Esophagus squamous epithelium (tissue), 5 donors: ENCODE measurements around the gene CSTF1. TPM values are rescaled to one million over a fixed set of nuclear protein-coding genes. Genes with fewer than 3 reads are reported as not detected.

Experiments
- DNase-seq: peaks from one replicate; lab custom pipeline; 2025; lab: John Stamatoyannopoulos, UW
- H3K27ac ChIP-seq, 4 donors: fragments of 200-600 bp; sonication (generic); one replicate each; pipeline ENCODE4 v1.5.1; 2016 to 2019; ENCODE audit warnings: mild to moderate bottlenecking in 1 of 4
- H3K27me3 ChIP-seq, 4 donors: fragments of 200-600 bp; sonication (generic); 1 replicate in 3 of 4; 2 replicates in 1 of 4; pipeline versions ENCODE4 v1.5.1 to v1.6.0; 2017 to 2021; ENCODE audit warnings: antibody characterized with exemption in 1 of 4
- H3K36me3 ChIP-seq, 3 donors: fragments of 200-600 bp; sonication (generic); one replicate each; pipeline ENCODE4 v1.5.1; 2016 to 2019
- H3K4me1 ChIP-seq, 3 donors: fragments of 200-600 bp; sonication (generic); one replicate each; pipeline ENCODE4 v1.5.1; 2017 to 2019
- H3K4me3 ChIP-seq, 4 donors: fragments of 200-600 bp; sonication (generic); 1 replicate in 3 of 4; 2 replicates in 1 of 4; pipeline ENCODE4 v1.5.1; 2016 to 2019; ENCODE audit warnings: mild to moderate bottlenecking in 2 of 4, moderate library complexity in 1 of 4
- H3K9me3 ChIP-seq, 3 donors: fragments of 200-600 bp; sonication (generic); one replicate each; pipeline ENCODE4 v1.5.1; 2016 to 2019
- POLR2A ChIP-seq, 4 donors: fragments of 450-650 bp; IDR thresholded peaks; one replicate each; pipeline ENCODE4 v1.6.1; 2017; ENCODE audit warnings: antibody characterized with exemption in 4 of 4, mild to moderate bottlenecking in 4 of 4, moderate library complexity in 3 of 4
- WGBS, 2 donors: methylation state at CpG; one replicate each; pipeline ENCODE4 v1.1.5; 2018; 5-methylcytosine and 5-hydroxymethylcytosine counted together
- intact Hi-C: fragments of 100-400 bp; cut with DNase I; formaldehyde crosslinking; loops from one replicate; pipeline ENCODE4 v1.15.0; 2022
- total RNA-seq, 4 donors: library from RNA; depleted of rRNA; stranded (reverse); fragments of >200 nt; gene quantifications; one replicate each; pipeline ENCODE4 v1.1.0, GENCODE V29; 2016
- TF ChIP-seq, protein P1 (sequence below), 6 experiments: fragments of 450-650 bp in 4 of 6; fragments of 200-600 bp in 2 of 6; sonication (generic) in 2 of 6; IDR thresholded peaks; one replicate each; pipeline ENCODE4 v1.5.1; 2016 to 2019; ENCODE audit warnings: antibody characterized with exemption in 6 of 6, mild to moderate bottlenecking in 4 of 6, moderate library complexity in 4 of 6
- donor health status: DM: yes; HTN: yes; CAD: no.

CSTF1 gene
- total RNA-seq, 4 donors from 2014 or later = 13.2 to 33.5 (median 24.1) TPM

- Histone ChIP-seq H3K9me3 (no peaks in the 10 kb centered on the region), H3K4me3 (no peak overlapping the region), H3K27ac (no peak overlapping the region), H3K36me3 (peaks cover 0 to 84% (median 13%) of the 10 kb centered on the region in 3 donors), H3K4me1 (no peaks in the 10 kb centered on the region), H3K27me3 (no peaks in the 10 kb centered on the region)
- 79 to 80% methylated on average over 6 of the region's 6 CpGs for WGBS, 2 donors
- intact Hi-C loops = no loop called here
- TF ChIP-seq, protein P1, sequence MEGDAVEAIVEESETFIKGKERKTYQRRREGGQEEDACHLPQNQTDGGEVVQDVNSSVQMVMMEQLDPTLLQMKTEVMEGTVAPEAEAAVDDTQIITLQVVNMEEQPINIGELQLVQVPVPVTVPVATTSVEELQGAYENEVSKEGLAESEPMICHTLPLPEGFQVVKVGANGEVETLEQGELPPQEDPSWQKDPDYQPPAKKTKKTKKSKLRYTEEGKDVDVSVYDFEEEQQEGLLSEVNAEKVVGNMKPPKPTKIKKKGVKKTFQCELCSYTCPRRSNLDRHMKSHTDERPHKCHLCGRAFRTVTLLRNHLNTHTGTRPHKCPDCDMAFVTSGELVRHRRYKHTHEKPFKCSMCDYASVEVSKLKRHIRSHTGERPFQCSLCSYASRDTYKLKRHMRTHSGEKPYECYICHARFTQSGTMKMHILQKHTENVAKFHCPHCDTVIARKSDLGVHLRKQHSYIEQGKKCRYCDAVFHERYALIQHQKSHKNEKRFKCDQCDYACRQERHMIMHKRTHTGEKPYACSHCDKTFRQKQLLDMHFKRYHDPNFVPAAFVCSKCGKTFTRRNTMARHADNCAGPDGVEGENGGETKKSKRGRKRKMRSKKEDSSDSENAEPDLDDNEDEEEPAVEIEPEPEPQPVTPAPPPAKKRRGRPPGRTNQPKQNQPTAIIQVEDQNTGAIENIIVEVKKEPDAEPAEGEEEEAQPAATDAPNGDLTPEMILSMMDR (IDR thresholded peaks at IDR 0.05) = no peak
- no peak for TF ChIP-seq POLR2A (IDR thresholded peaks at IDR 0.05)
- no peak for DNase-seq
Observed at GRCh38 chr20:56368351-56369134, 23.9 kb upstream of the CSTF1 start.

DNA sequence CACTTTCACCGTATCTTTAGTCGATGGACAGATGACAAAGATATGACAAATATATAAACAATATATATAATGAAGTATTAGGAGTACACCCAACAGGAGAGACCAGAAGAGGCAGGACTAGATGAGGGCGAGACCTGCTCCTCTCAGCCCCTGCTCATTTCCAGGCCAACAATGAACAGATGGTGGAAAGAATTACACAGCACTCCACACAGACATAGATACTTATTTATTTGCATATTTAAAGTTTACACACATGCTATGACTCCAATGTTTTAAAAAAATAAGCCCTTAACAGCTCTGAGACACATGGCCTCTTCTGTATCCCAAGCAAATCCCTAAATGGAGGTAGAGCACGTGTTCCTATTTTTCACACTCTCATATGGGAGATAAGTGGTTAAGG is 23.3 kb upstream of the CSTF1 start:
- DNase-seq = no peak
- intact Hi-C loops = no loop called here
- Histone ChIP-seq H3K4me3 (no peak overlapping the region), H3K27ac (no peak overlapping the region), H3K27me3 (no peaks in the 10 kb centered on the region), H3K4me1 (no peaks in the 10 kb centered on the region), H3K36me3 (peaks cover 0 to 84% (median 13%) of the 10 kb centered on the region in 3 donors), H3K9me3 (no peaks in the 10 kb centered on the region)
- TF ChIP-seq, protein P1 (IDR thresholded peaks at IDR 0.05) = no peak
- no peak for TF ChIP-seq POLR2A (IDR thresholded peaks at IDR 0.05)
- WGBS, 2 donors = 78 to 96% methylated on average over 4 of the region's 4 CpGs

DNA sequence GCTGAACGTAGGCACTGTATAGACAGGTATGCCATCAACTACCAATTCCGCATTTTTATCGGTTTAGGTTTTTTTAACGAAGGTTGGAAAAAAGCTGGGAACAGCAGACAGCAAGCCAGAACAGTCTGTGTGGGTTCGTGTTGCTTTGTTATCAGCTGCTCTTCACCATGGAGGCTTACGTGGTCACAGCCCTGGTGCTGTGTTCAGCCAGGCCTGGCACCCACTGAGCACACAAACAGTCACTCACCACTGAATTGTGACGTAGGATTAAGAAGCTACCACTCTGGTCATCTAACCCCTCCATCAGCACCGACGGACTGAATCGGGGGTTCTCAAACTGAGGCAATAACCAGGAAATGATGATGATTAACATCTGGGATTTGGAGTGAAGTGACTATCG is 20.5 kb upstream of the CSTF1 start:
- no peak overlapping the region for H3K27ac ChIP-seq
- WGBS, 2 donors = 91% methylated on average over 10 to 11 of the region's 11 CpGs
- no peak overlapping the region for H3K4me3 ChIP-seq
- H3K36me3 ChIP-seq = peaks cover 0 to 60% (median 4%) of the 10 kb centered on the region in 3 donors
- intact Hi-C loops = no loop called here
- H3K27me3 ChIP-seq = no peaks in the 10 kb centered on the region
- no peaks in the 10 kb centered on the region for H3K9me3 ChIP-seq
- no peaks in the 10 kb centered on the region for H3K4me1 ChIP-seq
- DNase-seq = no peak
- TF ChIP-seq, protein P1 (IDR thresholded peaks at IDR 0.05) = no peak
- TF ChIP-seq POLR2A (IDR thresholded peaks at IDR 0.05) = no peak

DNA sequence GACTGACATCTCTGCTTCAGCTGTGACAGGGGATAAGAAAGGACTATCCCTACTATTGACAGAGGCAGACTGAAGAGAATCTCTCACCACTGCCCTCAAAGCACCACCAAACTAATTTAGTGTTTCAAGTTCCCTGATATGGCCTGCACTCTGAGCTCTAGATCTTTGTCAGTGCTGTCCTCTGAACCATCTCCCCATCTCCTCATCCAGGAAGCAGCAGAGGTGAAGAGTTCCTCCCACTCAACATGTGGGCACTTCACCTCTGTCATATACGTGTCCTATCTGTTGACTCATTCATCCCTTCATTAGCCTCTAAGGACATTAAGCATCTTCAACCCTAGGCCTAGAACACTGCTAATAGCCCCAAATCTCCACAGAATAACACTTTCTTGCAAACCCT is 19.6 kb upstream of the CSTF1 start:
- H3K36me3 ChIP-seq = peaks cover 0 to 57% (median 0%) of the 10 kb centered on the region in 3 donors
- H3K9me3 ChIP-seq = no peaks in the 10 kb centered on the region
- no peak for DNase-seq
- intact Hi-C loops = no loop called here
- no peak overlapping the region for H3K4me3 ChIP-seq
- H3K27ac ChIP-seq = no peak overlapping the region
- no peaks in the 10 kb centered on the region for H3K4me1 ChIP-seq
- WGBS, 2 donors = 67 to 85% methylated on average over 1 of the region's 1 CpG
- TF ChIP-seq, protein P1 (IDR thresholded peaks at IDR 0.05) = no peak
- TF ChIP-seq POLR2A (IDR thresholded peaks at IDR 0.05) = no peak
- H3K27me3 ChIP-seq = no peaks in the 10 kb centered on the region

GRCh38 chr20:56373942-56374341 is 18.5 kb upstream of the CSTF1 start:
- H3K4me3 ChIP-seq = no peak overlapping the region
- H3K27ac ChIP-seq = no peak overlapping the region
- WGBS, 2 donors = 25 to 50% methylated on average over 1 of the region's 1 CpG
- no peak for DNase-seq
- intact Hi-C loops = no loop called here
- H3K36me3 ChIP-seq = peaks cover 0 to 58% (median 0%) of the 10 kb centered on the region in 3 donors
- no peaks in the 10 kb centered on the region for H3K27me3 ChIP-seq
- no peaks in the 10 kb centered on the region for H3K9me3 ChIP-seq
- no peaks in the 10 kb centered on the region for H3K4me1 ChIP-seq
- no peak for TF ChIP-seq POLR2A (IDR thresholded peaks at IDR 0.05)
- TF ChIP-seq, protein P1 (IDR thresholded peaks at IDR 0.05) = peak in 1 of 6 experiments; percentile 5
